ENCODE results near the gene KCNJ6. TPM values are rescaled to one million over a fixed set of nuclear protein-coding genes. Genes with fewer than 3 reads are reported as not detected.
"Not testable (repeated sequence)": the region's sequence is repeated elsewhere in the genome, so short reads cannot be mapped to it uniquely, and the experiment has no call there.

KCNJ6 gene
- polyA plus RNA-seq, 6 donors from 2014 or later: not detected

DNA sequence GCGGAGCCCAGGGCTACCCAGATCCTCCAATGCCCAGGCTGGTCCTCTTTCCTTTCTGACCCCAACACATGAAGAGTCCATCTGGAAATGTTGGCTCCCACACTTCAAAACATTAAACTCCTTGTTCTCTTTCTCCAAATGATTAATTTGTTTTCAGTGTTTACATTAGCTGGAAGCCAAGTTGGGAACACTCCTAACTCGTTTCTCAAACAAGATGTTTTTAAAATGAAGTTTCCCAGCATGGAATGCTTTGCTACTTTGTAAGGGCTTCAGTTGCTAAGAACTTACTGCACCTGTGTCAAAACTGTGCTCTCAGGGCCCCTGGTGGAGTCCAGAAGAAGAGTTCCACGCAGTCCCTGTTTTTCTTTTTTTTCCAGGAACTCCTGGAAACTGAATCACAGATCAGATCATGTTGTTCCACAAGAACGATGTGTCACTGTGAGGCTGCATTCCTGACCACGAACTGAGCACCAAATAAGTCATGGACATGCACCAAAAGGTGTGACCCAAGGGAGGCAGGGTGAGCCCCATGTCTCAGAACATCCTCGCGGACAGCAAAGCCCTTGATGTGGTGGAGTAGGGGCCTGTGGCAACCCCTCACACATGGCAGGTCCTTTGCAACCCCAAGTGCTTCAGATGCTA, 257.3 kb downstream of the KCNJ6 start:
- Mint-ChIP-seq H3K4me3 (no peak overlapping the region), H3K4me1 (no peaks in the 10 kb centered on the region), H3K27me3 (peaks cover 22 to 32% (median 27%) of the 10 kb centered on the region in 3 donors), H3K9me3 (peaks cover 0 to 5% (median 2%) of the 10 kb centered on the region in 7 donors), H3K27ac (no peak overlapping the region), H3K36me3 (no peaks in the 10 kb centered on the region)
- DNase-seq (no peak), ATAC-seq (ENCODE audit: low read depth in 2 of 2) (no peak)

GRCh38 chr21:37658121-37658816, 258.0 kb downstream of the KCNJ6 start:
- Mint-ChIP-seq H3K4me1 (no peaks in the 10 kb centered on the region), H3K27me3 (peaks cover 19 to 32% (median 27%) of the 10 kb centered on the region in 3 donors), H3K4me3 (no peak overlapping the region), H3K27ac (no peak overlapping the region), H3K36me3 (no peaks in the 10 kb centered on the region), H3K9me3 (peaks cover 0 to 5% (median 2%) of the 10 kb centered on the region in 7 donors)
- no peak for DNase-seq
- ATAC-seq (ENCODE audit: low read depth in 2 of 2): no peak

GRCh38 chr21:37656899-37657298, 259.4 kb downstream of the KCNJ6 start:
- Mint-ChIP-seq H3K4me1 (no peaks in the 10 kb centered on the region), H3K27ac (no peak overlapping the region), H3K27me3 (peaks cover 13 to 32% (median 23%) of the 10 kb centered on the region in 3 donors), H3K9me3 (no peaks in the 10 kb centered on the region), H3K4me3 (no peak overlapping the region), H3K36me3 (no peaks in the 10 kb centered on the region)
- DNase-seq (no peak), ATAC-seq (ENCODE audit: low read depth in 2 of 2) (no peak)

DNA sequence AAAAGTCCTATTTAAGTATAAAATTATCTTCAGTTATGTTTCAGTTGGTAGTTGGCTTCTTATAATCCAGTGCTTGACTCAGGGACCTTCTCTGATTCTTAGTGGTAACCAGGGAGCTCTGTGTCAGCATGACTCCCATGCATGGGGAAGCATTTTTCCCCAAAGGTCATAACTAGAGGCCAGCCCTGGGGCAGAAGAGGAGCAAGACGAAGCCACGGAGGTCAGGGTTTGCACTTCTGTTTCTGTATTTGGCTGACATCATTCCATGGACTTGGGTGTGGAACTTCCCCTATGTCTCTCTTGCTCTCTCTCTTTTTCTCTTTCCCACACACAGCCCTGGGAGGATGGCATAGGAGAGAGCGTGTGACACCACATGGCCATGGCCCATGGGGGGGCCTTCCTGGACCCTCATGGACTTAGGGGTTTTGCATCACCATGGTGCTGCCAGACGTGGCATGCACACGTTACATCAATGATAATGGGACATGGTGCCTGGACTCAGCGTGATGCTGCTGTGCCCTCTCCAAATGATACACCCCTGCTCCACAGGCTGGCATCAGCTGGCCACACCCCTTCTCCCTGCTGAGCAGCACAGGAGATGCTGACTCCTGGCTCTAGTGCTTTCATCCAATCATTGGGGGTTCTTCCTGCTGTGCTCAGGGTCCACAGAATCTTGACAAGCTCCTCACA, 260.5 kb downstream of the KCNJ6 start:
- Mint-ChIP-seq H3K9me3 (no peaks in the 10 kb centered on the region), H3K27ac (no peak overlapping the region), H3K36me3 (no peaks in the 10 kb centered on the region), H3K27me3 (peaks cover 13 to 32% (median 23%) of the 10 kb centered on the region in 3 donors), H3K4me1 (no peaks in the 10 kb centered on the region), H3K4me3 (no peak overlapping the region)
- DNase-seq: no peak
- ATAC-seq (ENCODE audit: low read depth in 2 of 2): no peak

GRCh38 chr21:37654596-37654995, 261.7 kb downstream of the KCNJ6 start:
- Mint-ChIP-seq H3K4me3 (no peak overlapping the region), H3K27me3 (peaks cover 13 to 32% (median 23%) of the 10 kb centered on the region in 3 donors), H3K4me1 (no peaks in the 10 kb centered on the region), H3K27ac (peak overlapping the region in 1 of 6 donors; percentile 39), H3K9me3 (no peaks in the 10 kb centered on the region), H3K36me3 (no peaks in the 10 kb centered on the region)
- DNase-seq: no peak
- no peak for ATAC-seq (ENCODE audit: low read depth in 2 of 2)

DNA sequence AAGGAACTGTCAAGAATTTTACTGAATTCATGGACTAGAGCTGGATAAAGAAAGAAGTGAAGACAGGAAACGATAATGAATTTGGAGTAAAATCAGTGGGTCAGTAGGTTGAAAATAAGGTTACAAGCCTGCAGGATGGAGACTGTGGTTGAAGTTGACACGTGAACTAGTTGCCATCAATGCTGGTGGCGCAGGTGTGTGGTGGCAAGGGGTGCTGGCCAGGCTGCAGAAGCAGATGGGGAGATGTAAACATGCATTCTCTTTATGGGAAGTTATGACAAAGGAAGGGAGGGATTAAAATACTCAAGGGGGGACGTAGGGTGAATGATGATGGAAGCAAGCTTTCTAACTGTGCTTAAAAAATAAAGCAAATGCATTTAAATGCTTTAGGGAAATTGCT, 263.1 kb downstream of the KCNJ6 start:
- ATAC-seq (ENCODE audit: low read depth in 2 of 2) (no peak), DNase-seq (no peak)
- no peaks in the 10 kb centered on the region for H3K4me1 Mint-ChIP-seq
- H3K4me3 Mint-ChIP-seq: no peak overlapping the region
- no peaks in the 10 kb centered on the region for H3K9me3 Mint-ChIP-seq
- no peak overlapping the region for H3K27ac Mint-ChIP-seq
- H3K27me3 Mint-ChIP-seq: peaks cover 13 to 23% (median 23%) of the 10 kb centered on the region in 3 donors
- no peaks in the 10 kb centered on the region for H3K36me3 Mint-ChIP-seq

GRCh38 chr21:37647781-37648180, 268.5 kb downstream of the KCNJ6 start:
- ATAC-seq (ENCODE audit: low read depth in 2 of 2) (no peak), DNase-seq (no peak)
- H3K9me3 Mint-ChIP-seq: peaks cover 0 to 6% (median 2%) of the 10 kb centered on the region in 7 donors
- H3K4me3 Mint-ChIP-seq: no peak overlapping the region
- H3K36me3 Mint-ChIP-seq: no peaks in the 10 kb centered on the region
- no peak overlapping the region for H3K27ac Mint-ChIP-seq
- no peaks in the 10 kb centered on the region for H3K4me1 Mint-ChIP-seq
- peaks cover 10 to 15% (median 14%) of the 10 kb centered on the region in 3 donors for H3K27me3 Mint-ChIP-seq

GRCh38 chr21:37646761-37647160, 269.5 kb downstream of the KCNJ6 start:
- H3K27me3 Mint-ChIP-seq: peaks cover 21 to 25% (median 24%) of the 10 kb centered on the region in 3 donors
- peak overlapping the region in 1 of 6 donors; percentile 7 for H3K27ac Mint-ChIP-seq
- ATAC-seq (ENCODE audit: low read depth in 2 of 2); H3K4me3 Mint-ChIP-seq; H3K9me3 Mint-ChIP-seq; DNase-seq; H3K36me3 Mint-ChIP-seq; H3K4me1 Mint-ChIP-seq: not testable (repeated sequence)

DNA sequence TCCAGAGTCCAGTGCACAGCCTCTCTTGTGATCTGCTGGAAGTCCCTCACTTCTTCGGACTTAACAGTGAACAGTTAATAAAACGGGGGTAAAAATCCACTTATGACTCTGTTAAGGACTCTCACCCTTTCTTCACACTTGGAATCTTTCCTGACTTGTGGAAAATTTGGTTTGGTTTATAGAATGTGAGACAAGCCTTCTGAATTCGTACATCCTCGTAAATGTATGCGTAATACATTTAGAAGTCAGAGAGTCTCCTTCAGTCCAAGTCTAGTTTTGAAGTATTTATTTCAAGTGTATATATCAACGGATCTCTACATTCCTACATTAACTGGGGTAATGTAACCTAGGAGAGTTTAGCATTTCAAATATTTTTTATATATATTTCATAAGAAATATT, 270.4 kb downstream of the KCNJ6 start:
- H3K27me3 Mint-ChIP-seq: peaks cover 28 to 33% (median 29%) of the 10 kb centered on the region in 3 donors

GRCh38 chr21:37644636-37645035, 271.6 kb downstream of the KCNJ6 start:
- Mint-ChIP-seq H3K27ac (no peak overlapping the region), H3K9me3 (peaks cover 0 to 10% (median 3%) of the 10 kb centered on the region in 7 donors), H3K36me3 (peaks cover 0 to 3% of the 10 kb centered on the region in 2 donors), H3K4me1 (peaks cover 5 to 7% (median 6%) of the 10 kb centered on the region in 3 donors), H3K4me3 (no peak overlapping the region), H3K27me3 (peaks cover 29 to 37% (median 34%) of the 10 kb centered on the region in 3 donors)
- no peak for DNase-seq
- no peak for ATAC-seq (ENCODE audit: low read depth in 2 of 2)

More for the DNA sequence above, 270.4 kb downstream of the KCNJ6 start:
- no peaks in the 10 kb centered on the region for H3K4me1 Mint-ChIP-seq
- DNase-seq (no peak), ATAC-seq (ENCODE audit: low read depth in 2 of 2) (no peak)
- no peak overlapping the region for H3K27ac Mint-ChIP-seq
- no peak overlapping the region for H3K4me3 Mint-ChIP-seq
- peaks cover 0 to 6% (median 2%) of the 10 kb centered on the region in 7 donors for H3K9me3 Mint-ChIP-seq
- H3K36me3 Mint-ChIP-seq: no peaks in the 10 kb centered on the region

GRCh38 chr21:37643862-37644261, 272.4 kb downstream of the KCNJ6 start:
- Mint-ChIP-seq H3K9me3 (peaks cover 0 to 13% (median 5%) of the 10 kb centered on the region in 7 donors), H3K27me3 (peaks cover 32 to 38% (median 38%) of the 10 kb centered on the region in 3 donors)
- not testable (repeated sequence) for ATAC-seq (ENCODE audit: low read depth in 2 of 2); H3K36me3 Mint-ChIP-seq; H3K4me3 Mint-ChIP-seq; H3K4me1 Mint-ChIP-seq; H3K27ac Mint-ChIP-seq; DNase-seq

DNA sequence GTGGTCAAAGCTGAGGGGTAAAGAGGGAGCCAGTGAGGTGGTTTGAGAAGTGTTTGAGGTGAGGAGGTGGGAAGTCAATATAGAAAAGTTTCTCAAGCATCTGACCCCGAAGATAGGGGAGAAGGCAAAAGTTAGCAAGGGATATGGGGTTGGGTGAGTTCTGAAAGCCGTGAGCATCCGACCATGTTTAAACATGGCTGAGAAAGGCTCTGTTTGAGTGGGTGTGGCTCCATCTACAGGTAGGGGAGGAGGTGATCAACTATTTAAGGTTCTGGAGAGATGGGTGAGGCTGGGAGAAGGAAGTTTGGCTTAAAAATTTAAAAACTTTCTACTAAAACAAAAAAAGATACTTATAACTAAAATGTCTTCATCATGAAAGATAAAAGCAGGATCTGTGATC, 273.8 kb downstream of the KCNJ6 start:
- Mint-ChIP-seq H3K36me3 (peaks cover 5 to 8% of the 10 kb centered on the region in 2 donors), H3K27ac (no peak overlapping the region), H3K27me3 (peaks cover 38 to 43% (median 41%) of the 10 kb centered on the region in 3 donors), H3K4me1 (peaks cover 7 to 10% (median 8%) of the 10 kb centered on the region in 3 donors), H3K9me3 (peaks cover 0 to 18% (median 6%) of the 10 kb centered on the region in 7 donors), H3K4me3 (no peak overlapping the region)
- ATAC-seq (ENCODE audit: low read depth in 2 of 2) (peak in 1 of 2 donors; percentile 35), DNase-seq (no peak)

DNA sequence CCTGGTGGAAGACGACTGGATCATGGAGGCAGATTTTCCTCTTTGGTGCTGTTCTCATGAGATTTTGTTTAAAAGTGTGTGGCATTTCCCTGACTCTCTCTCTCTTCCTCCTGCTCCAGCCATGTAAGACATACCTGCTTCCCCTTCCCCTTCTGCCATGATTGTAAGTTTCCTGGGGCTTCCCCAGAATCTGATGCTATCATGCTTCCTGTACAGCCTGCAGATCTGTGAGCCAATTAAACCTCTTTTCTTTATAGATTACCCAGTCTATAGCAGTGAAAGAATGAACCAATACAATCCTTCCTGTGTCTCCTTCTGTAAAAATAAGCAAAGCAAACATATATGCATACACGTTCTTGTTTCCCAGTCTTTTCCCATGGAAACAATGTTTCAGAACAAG, 276.5 kb downstream of the KCNJ6 start:
- H3K27ac Mint-ChIP-seq: no peak overlapping the region
- H3K36me3 Mint-ChIP-seq: peaks cover 5 to 8% of the 10 kb centered on the region in 2 donors
- peaks cover 38 to 53% (median 42%) of the 10 kb centered on the region in 3 donors for H3K27me3 Mint-ChIP-seq
- H3K9me3 Mint-ChIP-seq: peaks cover 1 to 18% (median 8%) of the 10 kb centered on the region in 7 donors
- peak in 1 of 2 donors; percentile 28 for ATAC-seq (ENCODE audit: low read depth in 2 of 2)
- H3K4me3 Mint-ChIP-seq: no peak overlapping the region
- DNase-seq: no peak
- H3K4me1 Mint-ChIP-seq: peaks cover 7 to 10% (median 8%) of the 10 kb centered on the region in 3 donors

All from naive B cell (primary cell).